ENCODE data around the gene ENGASE.

Gene ENGASE

GRCh38 chr17:79081571-79082276, 7.1 kb downstream of the ENGASE start:
- TF ChIP-seq CTCF (IDR thresholded peaks at IDR 0.05; ENCODE audit: insufficient read depth, missing control alignments) = no peak
- FAIRE-seq = no peak
- no peak for DNase-seq (ENCODE audit: insufficient read length, low spot score)

GRCh38 chr17:79082311-79083190, 7.9 kb downstream of the ENGASE start:
- TF ChIP-seq CTCF (IDR thresholded peaks at IDR 0.05; ENCODE audit: insufficient read depth, missing control alignments) = peak; percentile 91
- peak; percentile 85 for DNase-seq (ENCODE audit: insufficient read length, low spot score)

GRCh38 chr17:79083191-79083971, 8.8 kb downstream of the ENGASE start:
- no peak for DNase-seq (ENCODE audit: insufficient read length, low spot score)
- no peak for TF ChIP-seq CTCF (IDR thresholded peaks at IDR 0.05; ENCODE audit: insufficient read depth, missing control alignments)
- no peak for FAIRE-seq

More at GRCh38 chr17:79082311-79083190, 7.9 kb downstream of the ENGASE start:
- no peak for FAIRE-seq

GRCh38 chr17:79084291-79085153, 9.9 kb downstream of the ENGASE start:
- FAIRE-seq (no peak), DNase-seq (ENCODE audit: insufficient read length, low spot score) (no peak)
- no peak for TF ChIP-seq CTCF (IDR thresholded peaks at IDR 0.05; ENCODE audit: insufficient read depth, missing control alignments)

- TF ChIP-seq CTCF (IDR thresholded peaks at IDR 0.05; ENCODE audit: insufficient read depth, missing control alignments) = no peak
- no peak for DNase-seq (ENCODE audit: insufficient read length, low spot score)
- FAIRE-seq = no peak
These were observed 10.7 kb downstream of the ENGASE start for GRCh38 chr17:79085154-79085920.

Measured in D721Med (cell line).